Calu3 (cell line): ENCODE data around the gene TSC2. TPM values are rescaled to one million over a fixed set of nuclear protein-coding genes. Genes with fewer than 3 reads are reported as not detected.

Experiments used
- BruUV-seq: library from RNA; stranded (reverse); fragments of 400-500 nt; replicated peaks from 2 replicates; lab custom pipeline; 2021; lab: Mats Ljungman, UMichigan
- CTCF ChIA-PET: fragments of 300-600 bp; sonication (Branson Sonifier 250); formaldehyde crosslinking; loops from one replicate; lab custom pipeline; 2022; ENCODE audit warnings: antibody characterized with exemption; lab: Charles Lee
- DNase-seq: peaks from one replicate; pipeline ENCODE4 v3.0.0; 2022
- H3K27ac Mint-ChIP-seq: one replicate; pipeline ENCODE4 v1.8.0; 2022; ENCODE audit warnings: mixed read lengths; ENCODE audit not compliant: unreplicated experiment
- H3K27me3 Mint-ChIP-seq: one replicate; pipeline ENCODE4 v1.8.0; 2022; ENCODE audit warnings: mixed read lengths; ENCODE audit not compliant: unreplicated experiment
- H3K36me3 Mint-ChIP-seq: one replicate; pipeline ENCODE4 v1.8.0; 2022; ENCODE audit warnings: mild to moderate bottlenecking, moderate library complexity, mixed read lengths; ENCODE audit not compliant: insufficient read depth, unreplicated experiment
- H3K4me1 Mint-ChIP-seq: one replicate; pipeline ENCODE4 v1.8.0; 2022; ENCODE audit warnings: mild to moderate bottlenecking, low read depth, mixed read lengths; ENCODE audit not compliant: unreplicated experiment
- H3K4me3 Mint-ChIP-seq: one replicate; pipeline ENCODE4 v1.8.0; 2022; ENCODE audit warnings: mild to moderate bottlenecking, low read depth, moderate library complexity, mixed read lengths; ENCODE audit not compliant: unreplicated experiment
- H3K9me3 Mint-ChIP-seq: one replicate; pipeline ENCODE4 v1.8.0; 2022; ENCODE audit warnings: low read depth, mixed read lengths; ENCODE audit not compliant: unreplicated experiment
- CTCF ChIP-seq: fragments of 200-600 bp; IDR thresholded peaks from one replicate; pipeline ENCODE4 v1.8.0; 2022; ENCODE audit warnings: antibody characterized with exemption; ENCODE audit not compliant: unreplicated experiment
- intact Hi-C: fragments of 100-400 bp; cut with micrococcal nuclease; formaldehyde crosslinking; loops from one replicate; pipeline ENCODE4 v1.10.0; 2022; ENCODE audit not compliant: unreplicated experiment
- total RNA-seq: library from RNA; stranded (reverse); gene quantifications from 2 replicates; pipeline ENCODE4 v1.2.3, GENCODE V29; 2022

The TSC2 gene
- total RNA-seq, 1 experiment from 2014 or later, result 170 TPM

GRCh38 chr16:2086106-2086742 lies 38.4 kb downstream of the TSC2 start:
- Mint-ChIP-seq H3K9me3 (no peaks in the 10 kb centered on the region), H3K4me3 (no peak overlapping the region), H3K36me3 (peaks cover 66% of the 10 kb centered on the region), H3K4me1 (no peaks in the 10 kb centered on the region), H3K27me3 (no peaks in the 10 kb centered on the region), H3K27ac (no peak overlapping the region)
- no peak for DNase-seq
- intact Hi-C loops, result no loop called here
- CTCF ChIA-PET, result no interaction called here
- no peak for TF ChIP-seq CTCF
- BruUV-seq, result no TSS peak

GRCh38 chr16:2086812-2087747 lies 39.3 kb downstream of the TSC2 start:
- no peak for DNase-seq
- Mint-ChIP-seq H3K27me3 (no peaks in the 10 kb centered on the region), H3K27ac (no peak overlapping the region), H3K9me3 (no peaks in the 10 kb centered on the region), H3K36me3 (peaks cover 66% of the 10 kb centered on the region), H3K4me1 (no peaks in the 10 kb centered on the region), H3K4me3 (no peak overlapping the region)
- intact Hi-C loops, result no loop called here
- TF ChIP-seq CTCF, result no peak
- no TSS peak for BruUV-seq
- CTCF ChIA-PET, result no interaction called here

GRCh38 chr16:2087748-2088631 lies 40.2 kb downstream of the TSC2 start:
- intact Hi-C loops, result no loop called here
- Mint-ChIP-seq H3K36me3 (peaks cover 63% of the 10 kb centered on the region), H3K4me1 (no peaks in the 10 kb centered on the region), H3K9me3 (no peaks in the 10 kb centered on the region), H3K27me3 (no peaks in the 10 kb centered on the region), H3K4me3 (peak overlapping the region; percentile 14), H3K27ac (no peak overlapping the region)
- no peak for DNase-seq
- CTCF ChIA-PET, result no interaction called here
- BruUV-seq, result no TSS peak
- no peak for TF ChIP-seq CTCF

GRCh38 chr16:2088759-2089358 lies 41.1 kb downstream of the TSC2 start:
- Mint-ChIP-seq H3K4me1 (no peaks in the 10 kb centered on the region), H3K27me3 (no peaks in the 10 kb centered on the region), H3K36me3 (peaks cover 62% of the 10 kb centered on the region), H3K9me3 (no peaks in the 10 kb centered on the region), H3K4me3 (peak overlapping the region; percentile 14), H3K27ac (no peak overlapping the region)
- no peak for TF ChIP-seq CTCF
- intact Hi-C loops, result no loop called here
- BruUV-seq, result no TSS peak
- CTCF ChIA-PET, result no interaction called here
- no peak for DNase-seq
